Muscle of leg (tissue), 11 donors: ENCODE measurements around the gene OBSL1. TPM values are rescaled to one million over a fixed set of nuclear protein-coding genes. Genes with fewer than 3 reads are reported as not detected.

Experiments
- DNase-seq: peaks from one replicate; pipeline ENCODE4 v3.0.0; 2013
- H3K27ac ChIP-seq: one replicate; pipeline ENCODE4 v1.5.1; 2013; ENCODE audit warnings: mild to moderate bottlenecking, low read length, control low read depth
- H3K27me3 ChIP-seq: one replicate; pipeline ENCODE4 v1.6.1; 2013; ENCODE audit warnings: low read length; ENCODE audit not compliant: control insufficient read depth, insufficient read depth
- H3K36me3 ChIP-seq: one replicate; pipeline ENCODE4 v1.6.1; 2013; ENCODE audit warnings: low read length; ENCODE audit not compliant: control insufficient read depth, insufficient read depth
- H3K4me1 ChIP-seq: one replicate; pipeline ENCODE4 v1.6.1; 2013; ENCODE audit warnings: low read length; ENCODE audit not compliant: control insufficient read depth, insufficient read depth
- H3K4me3 ChIP-seq: one replicate; pipeline ENCODE4 v1.5.1; 2013; ENCODE audit warnings: low read length, control low read depth
- H3K9me3 ChIP-seq: replicated peaks from 2 replicates; pipeline ENCODE4 v1.6.1; 2013; ENCODE audit warnings: low read depth, low read length; ENCODE audit not compliant: control insufficient read depth
- WGBS: methylation state at CpG from one replicate; pipeline ENCODE4 v1.1.5; 2013; ENCODE audit warnings: missing lambda C conversion rate; ENCODE audit not compliant: insufficient coverage; 5-methylcytosine and 5-hydroxymethylcytosine counted together
- polyA plus RNA-seq, 8 donors: library from polyadenylated mRNA; unstranded; fragments of 120-200 nt; gene quantifications; one replicate each; pipeline versions ENCODE4 v1.2.1 to v1.2.3, GENCODE V29; 2013; ENCODE audit warnings: inconsistent platforms in 1 of 8, low replicate concordance in 1 of 8; ENCODE audit not compliant: insufficient read length in 8 of 8, insufficient read depth in 1 of 8
- total RNA-seq: library from RNA; stranded (reverse); fragments of 120-200 nt; gene quantifications from one replicate; pipeline ENCODE4 v1.2.4, GENCODE V29; 2013

OBSL1 gene
- total and polyA plus RNA-seq, 9 donors = 117 to 193 (median 156) TPM

DNA sequence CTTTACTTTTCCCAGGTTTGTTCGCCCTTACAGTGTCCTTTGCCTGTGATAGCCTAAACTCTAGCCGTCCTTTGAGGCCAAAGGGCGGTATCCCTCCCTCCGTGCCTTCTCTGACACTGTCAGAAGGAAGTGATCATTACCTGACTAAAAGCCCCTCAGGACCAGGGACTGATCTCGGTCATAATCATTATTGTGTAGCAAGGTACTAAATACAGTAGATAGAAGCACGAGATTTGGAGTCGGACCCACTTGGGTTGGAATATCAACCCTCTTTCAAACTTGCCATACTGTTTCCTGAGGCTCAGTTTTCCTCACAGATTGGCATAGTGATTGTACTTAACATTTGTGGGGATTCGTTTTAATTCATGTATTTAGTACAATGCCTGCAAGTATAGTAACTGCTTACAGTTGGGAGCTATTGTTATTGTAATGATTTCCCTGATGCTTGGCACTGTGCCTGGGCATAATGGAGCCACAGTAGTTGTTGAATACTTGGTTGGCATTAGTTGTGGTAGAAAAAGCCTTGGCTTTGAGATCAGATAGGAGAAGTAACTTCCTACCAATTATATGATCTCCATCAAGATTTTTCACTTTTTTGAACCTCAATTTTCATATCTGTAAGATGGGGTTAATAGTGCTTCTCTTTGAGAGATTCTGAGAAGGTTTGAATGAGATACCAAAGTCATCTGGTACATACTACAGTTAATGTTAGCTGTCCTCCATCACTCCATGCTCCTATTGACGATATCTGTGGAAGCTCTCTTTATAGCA lies 27.2 kb upstream of the OBSL1 start:
- no peak for DNase-seq
- Histone ChIP-seq H3K27me3 (no peaks in the 10 kb centered on the region), H3K36me3 (peaks cover 18% of the 10 kb centered on the region), H3K27ac (peak overlapping the region; percentile 95), H3K9me3 (no peaks in the 10 kb centered on the region), H3K4me1 (peaks cover 28% of the 10 kb centered on the region), H3K4me3 (peak overlapping the region; percentile 66)
- 10% methylated on average over 4 of the region's 9 CpGs for WGBS

DNA sequence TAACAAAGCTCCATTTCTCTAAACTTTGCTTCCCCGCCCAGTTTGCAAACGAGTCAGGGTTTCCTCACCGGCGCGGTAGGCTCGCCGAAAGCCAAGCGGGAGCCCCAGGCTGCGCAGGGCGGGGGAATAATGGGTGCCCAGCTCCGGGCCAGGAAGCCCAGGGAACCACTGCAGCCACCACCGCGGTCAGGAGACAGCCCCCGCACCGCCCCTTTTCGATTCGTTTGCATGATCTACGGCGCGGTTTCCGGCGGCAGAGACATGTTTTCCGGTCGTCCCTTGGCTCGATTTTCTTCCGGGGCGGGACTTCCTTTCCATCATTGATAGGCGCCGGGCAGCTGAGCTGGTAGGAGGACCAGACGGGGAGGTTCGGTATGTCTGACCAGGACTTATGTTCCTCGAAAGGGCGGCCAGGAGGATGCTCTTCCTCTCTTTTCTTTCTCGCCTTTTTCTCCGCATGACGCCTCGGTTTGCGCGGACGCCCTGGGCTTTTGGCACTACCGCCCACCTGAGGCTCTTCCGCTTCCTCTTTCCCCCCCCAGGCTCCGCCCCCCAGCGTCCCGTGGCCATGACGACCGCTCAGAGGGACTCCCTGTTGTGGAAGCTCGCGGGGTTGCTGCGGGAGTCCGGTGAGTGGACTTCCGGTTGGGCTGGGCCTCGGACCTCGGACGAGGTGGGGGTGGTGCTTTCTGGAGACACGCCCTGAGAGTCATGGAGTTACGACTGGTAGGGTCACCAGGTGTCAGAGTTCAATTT lies 26.4 kb upstream of the OBSL1 start, which contains the start of gene STK11IP:
STK11IP (plus strand) TSS at position 306 of the 756 bp plus-strand sequence; CDS start at position 569, 263 bp downstream.
- Histone ChIP-seq H3K4me1 (peaks cover 35% of the 10 kb centered on the region), H3K36me3 (peaks cover 17% of the 10 kb centered on the region), H3K27ac (peak within 1 kb of the TSS; percentile 95), H3K4me3 (peak within 1 kb of the TSS; percentile 66), H3K27me3 (no peaks in the 10 kb centered on the region), H3K9me3 (no peaks in the 10 kb centered on the region)
- peak; percentile 99 for DNase-seq
- 0% methylated on average over 48 of the region's 57 CpGs for WGBS

DNA sequence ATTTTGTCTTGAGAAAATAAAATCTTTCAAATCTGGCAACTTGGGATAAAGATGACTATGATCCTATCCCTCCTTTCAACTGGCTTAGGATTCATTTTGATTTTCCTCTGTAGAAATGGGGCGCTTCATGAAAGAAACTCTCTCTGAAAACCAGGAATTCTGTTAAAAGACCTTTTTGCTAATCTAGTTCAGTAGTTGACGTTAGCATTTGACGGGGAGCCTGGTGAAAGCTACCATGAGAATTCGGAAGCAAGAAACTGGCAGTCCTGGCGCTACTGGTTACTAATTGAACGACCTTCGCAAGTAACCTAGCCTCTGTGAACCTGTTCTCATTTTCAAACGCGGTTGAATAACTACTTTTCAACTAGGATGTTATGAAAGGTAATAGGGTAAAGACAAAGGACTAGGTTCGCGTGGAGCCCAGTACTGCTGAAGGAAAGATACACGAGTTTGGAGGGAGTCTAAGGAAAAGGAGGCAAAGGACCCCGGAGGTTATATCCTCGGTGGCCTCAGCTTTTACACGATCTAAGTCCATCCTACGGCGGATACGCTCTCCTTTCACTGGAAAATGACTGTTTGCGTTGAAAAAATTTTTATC lies 25.7 kb upstream of the OBSL1 start:
- H3K4me1 ChIP-seq = peaks cover 38% of the 10 kb centered on the region
- peak; percentile 35 for DNase-seq
- H3K4me3 ChIP-seq = peak overlapping the region; percentile 66
- peaks cover 10% of the 10 kb centered on the region for H3K36me3 ChIP-seq
- H3K27ac ChIP-seq = peak overlapping the region; percentile 95
- no peaks in the 10 kb centered on the region for H3K9me3 ChIP-seq
- no peaks in the 10 kb centered on the region for H3K27me3 ChIP-seq
- 10% methylated on average over 9 of the region's 19 CpGs for WGBS

DNA sequence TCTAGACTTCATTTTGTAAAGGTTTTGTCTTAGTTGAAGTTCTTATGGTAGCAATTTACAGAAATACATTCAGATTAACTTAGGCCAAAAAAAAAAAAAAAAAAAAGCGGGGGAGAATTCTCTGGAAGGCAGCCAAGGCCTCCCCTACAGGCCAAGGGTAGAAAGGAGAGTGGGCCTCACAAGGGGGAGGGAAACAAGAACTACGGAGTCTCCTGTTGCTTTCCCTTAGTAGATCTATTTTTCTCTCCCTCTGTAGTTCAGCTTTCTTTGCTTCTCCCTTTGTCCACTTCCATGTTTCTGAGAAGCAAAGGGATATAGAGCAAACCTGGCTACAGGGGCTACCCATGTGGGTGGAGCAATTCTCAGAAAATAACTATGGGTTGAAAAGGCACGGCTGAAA lies 23.9 kb upstream of the OBSL1 start:
- Histone ChIP-seq H3K4me1 (peaks cover 38% of the 10 kb centered on the region), H3K27me3 (no peaks in the 10 kb centered on the region), H3K9me3 (no peaks in the 10 kb centered on the region), H3K4me3 (no peak overlapping the region), H3K36me3 (no peaks in the 10 kb centered on the region), H3K27ac (peak overlapping the region; percentile 83)
- peak; percentile 90 for DNase-seq
- WGBS = 0% methylated on average over 1 of the region's 3 CpGs

DNA sequence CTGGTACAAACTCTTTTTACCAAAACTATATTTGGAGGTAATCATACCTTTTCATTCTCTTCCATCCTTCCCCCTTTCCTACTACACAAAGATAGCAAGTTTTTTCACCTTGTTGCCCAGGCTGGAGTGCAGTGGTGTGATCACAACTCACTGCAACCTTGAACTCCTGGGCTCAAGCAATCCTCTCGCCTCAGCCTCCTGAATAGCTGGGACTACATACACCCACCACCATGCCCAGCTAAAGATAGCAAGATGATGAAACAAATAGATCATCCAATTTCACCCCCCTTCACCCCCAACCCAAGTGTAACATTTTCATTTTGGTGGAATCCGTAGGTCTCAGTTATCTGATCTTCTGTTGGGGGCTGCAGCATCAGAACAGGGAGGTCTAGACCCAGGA lies 21.8 kb upstream of the OBSL1 start:
- no peaks in the 10 kb centered on the region for H3K27me3 ChIP-seq
- H3K4me1 ChIP-seq = peaks cover 33% of the 10 kb centered on the region
- DNase-seq = no peak
- no peaks in the 10 kb centered on the region for H3K9me3 ChIP-seq
- 83% methylated on average over 2 of the region's 2 CpGs for WGBS
- H3K36me3 ChIP-seq = no peaks in the 10 kb centered on the region
- H3K27ac ChIP-seq = no peak overlapping the region
- H3K4me3 ChIP-seq = no peak overlapping the region

DNA sequence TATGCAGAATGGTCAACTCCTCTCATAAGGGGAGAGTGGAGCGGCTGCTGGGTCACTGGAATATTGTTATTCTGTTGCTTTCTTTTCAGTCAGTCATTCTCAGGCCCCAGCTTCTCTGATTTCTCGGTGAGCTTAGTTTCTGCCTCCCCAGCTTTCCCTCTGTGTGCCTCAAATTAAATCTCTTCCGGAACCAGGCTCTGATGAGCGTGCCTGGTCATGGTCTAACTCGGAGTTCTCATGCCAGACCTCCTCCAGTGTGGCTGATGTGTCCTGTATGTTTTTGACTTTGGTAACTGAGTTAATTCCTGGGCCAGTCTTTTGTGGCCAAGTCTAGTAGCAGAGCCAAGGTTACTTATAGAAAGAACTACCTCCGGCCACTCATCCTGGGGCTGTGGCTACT lies 21.4 kb upstream of the OBSL1 start:
- DNase-seq = peak; percentile 54
- Histone ChIP-seq H3K27me3 (no peaks in the 10 kb centered on the region), H3K4me1 (peaks cover 32% of the 10 kb centered on the region), H3K4me3 (no peak overlapping the region), H3K27ac (no peak overlapping the region), H3K9me3 (no peaks in the 10 kb centered on the region), H3K36me3 (no peaks in the 10 kb centered on the region)
- 33% methylated on average over 3 of the region's 6 CpGs for WGBS

DNA sequence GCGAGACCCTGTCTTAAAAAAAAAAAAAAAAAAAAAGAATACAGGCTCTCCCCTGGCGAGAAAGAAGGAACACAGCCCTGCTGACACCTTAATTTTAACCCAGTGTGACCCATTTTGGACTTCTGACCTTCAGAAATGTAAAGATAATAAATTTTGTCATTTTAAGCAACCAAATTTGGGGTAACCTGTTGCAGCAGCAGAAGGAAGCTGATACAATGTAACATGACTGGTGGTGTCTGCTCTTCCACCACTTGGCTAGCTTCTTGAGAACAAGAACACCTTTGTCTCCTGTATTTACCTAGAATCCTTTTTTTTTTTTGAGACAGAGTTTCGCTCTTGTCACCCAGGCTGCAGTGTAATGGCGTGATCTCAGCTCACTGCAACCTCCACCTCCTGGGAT lies 19.8 kb upstream of the OBSL1 start:
- H3K27ac ChIP-seq = no peak overlapping the region
- H3K36me3 ChIP-seq = no peaks in the 10 kb centered on the region
- WGBS = 60% methylated on average over 1 of the region's 4 CpGs
- H3K4me3 ChIP-seq = no peak overlapping the region
- DNase-seq = no peak
- no peaks in the 10 kb centered on the region for H3K9me3 ChIP-seq
- no peaks in the 10 kb centered on the region for H3K27me3 ChIP-seq
- peaks cover 24% of the 10 kb centered on the region for H3K4me1 ChIP-seq

DNA sequence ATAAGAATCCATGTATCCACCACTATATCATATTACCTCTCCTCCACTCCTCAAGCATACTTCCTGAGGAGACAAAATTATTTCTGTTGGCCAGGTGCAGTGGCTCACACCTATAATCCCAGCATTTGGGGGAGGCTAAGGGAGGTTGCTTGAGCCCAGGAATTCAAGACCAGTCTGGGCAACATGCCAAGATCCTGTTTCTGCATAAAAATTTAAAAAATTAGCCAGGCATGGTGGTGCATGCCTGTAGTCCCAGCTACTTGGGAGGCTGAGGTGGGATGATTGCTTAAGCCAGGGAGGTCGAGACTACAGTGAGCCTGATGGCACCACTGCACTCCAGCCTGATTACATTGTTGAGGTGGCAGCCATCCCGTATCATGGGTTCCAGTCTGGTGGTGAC lies 10.0 kb upstream of the OBSL1 start:
- no peak overlapping the region for H3K27ac ChIP-seq
- H3K4me1 ChIP-seq = peaks cover 12% of the 10 kb centered on the region
- peaks cover 6% of the 10 kb centered on the region for H3K27me3 ChIP-seq
- no peaks in the 10 kb centered on the region for H3K36me3 ChIP-seq
- DNase-seq = no peak
- H3K9me3 ChIP-seq = no peaks in the 10 kb centered on the region
- 72% methylated on average over 2 of the region's 2 CpGs for WGBS
- H3K4me3 ChIP-seq = no peak overlapping the region

DNA sequence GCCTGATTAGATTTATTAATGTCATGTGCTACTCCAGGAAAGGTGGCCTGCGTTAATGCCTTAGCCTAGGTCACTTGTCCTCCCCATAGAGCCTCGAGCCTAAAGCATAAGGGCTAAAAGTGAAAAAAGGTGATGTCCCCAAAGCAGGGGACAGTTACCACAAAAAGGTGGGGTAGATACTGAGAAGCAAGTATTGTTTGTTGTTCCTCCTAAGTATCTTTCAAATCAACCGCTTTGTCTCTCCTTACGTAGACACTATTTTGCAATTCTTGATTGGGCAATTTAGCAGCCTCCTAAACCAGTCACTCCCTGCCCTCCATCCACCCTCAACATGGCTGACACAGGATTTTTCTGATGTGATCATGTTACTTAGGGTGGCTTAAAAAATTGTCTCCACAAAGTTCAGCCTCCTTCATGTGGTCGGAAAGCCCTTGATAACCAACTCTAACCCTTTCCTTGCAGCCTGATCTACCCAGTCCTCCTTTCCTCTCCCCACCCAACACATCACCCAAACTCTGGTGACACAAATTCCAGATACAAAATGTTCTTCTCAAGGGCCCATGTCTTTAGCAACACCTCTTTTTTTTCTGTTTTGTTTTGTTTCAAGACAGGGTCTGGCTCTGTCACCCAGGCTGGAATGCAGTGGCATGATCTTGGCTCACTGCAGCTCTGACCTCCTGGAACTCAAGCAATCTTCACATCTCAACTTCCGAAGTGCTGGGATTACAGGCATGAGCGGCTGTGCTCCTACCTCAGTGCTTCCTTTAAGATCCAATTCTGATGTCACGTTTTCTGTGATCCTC lies 7.7 kb upstream of the OBSL1 start:
- no peak overlapping the region for H3K27ac ChIP-seq
- peaks cover 26% of the 10 kb centered on the region for H3K4me1 ChIP-seq
- DNase-seq = no peak

More for the DNA sequence above, 7.7 kb upstream of the OBSL1 start:
- Histone ChIP-seq H3K36me3 (no peaks in the 10 kb centered on the region), H3K4me3 (no peak overlapping the region), H3K27me3 (peaks cover 10% of the 10 kb centered on the region), H3K9me3 (no peaks in the 10 kb centered on the region)
- WGBS = 69% methylated on average over 4 of the region's 8 CpGs
